Measurements from ENCODE around the gene SLC30A4. TPM values are rescaled to one million over a fixed set of nuclear protein-coding genes. Genes with fewer than 3 reads are reported as not detected.
A peak's percentile ranks its signal among the peaks of the same experiment; 100 is the strongest.

Gene SLC30A4
- total and polyA plus RNA-seq, 4 donors, result 1.0 to 7.8 (median 2.9) TPM

- Histone ChIP-seq H3K27ac (ENCODE audit: low read depth in 1 of 2, low read length in 1 of 2) (peak overlapping the region in 1 of 2 donors; percentile 43), H3K4me3 (no peak overlapping the region), H3K27me3 (ENCODE audit: control insufficient read depth in 3 of 3, insufficient read depth in 3 of 3, low read length in 2 of 3) (no peaks in the 10 kb centered on the region), H3K9ac (ENCODE audit: insufficient read depth in 1 of 2, low read length in 2 of 2) (no peak overlapping the region), H3K36me3 (ENCODE audit: control insufficient read depth in 4 of 4, insufficient read depth in 4 of 4, low read length in 4 of 4) (no peaks in the 10 kb centered on the region), H3K4me1 (ENCODE audit: control insufficient read depth in 5 of 5, insufficient read depth in 5 of 5, low read length in 5 of 5) (peaks cover 0 to 3% (median 0%) of the 10 kb centered on the region in 5 donors), H3K9me3 (ENCODE audit: control insufficient read depth in 4 of 4, insufficient read depth in 3 of 4, low read length in 3 of 4) (no peaks in the 10 kb centered on the region)
- 70 to 83% methylated on average over 4 of the region's 4 CpGs for WGBS, 2 donors
- ATAC-seq (ENCODE audit: insufficient read depth, low FRiP score), result no peak
- no peak for DNase-seq
- TF ChIP-seq, protein P1, sequence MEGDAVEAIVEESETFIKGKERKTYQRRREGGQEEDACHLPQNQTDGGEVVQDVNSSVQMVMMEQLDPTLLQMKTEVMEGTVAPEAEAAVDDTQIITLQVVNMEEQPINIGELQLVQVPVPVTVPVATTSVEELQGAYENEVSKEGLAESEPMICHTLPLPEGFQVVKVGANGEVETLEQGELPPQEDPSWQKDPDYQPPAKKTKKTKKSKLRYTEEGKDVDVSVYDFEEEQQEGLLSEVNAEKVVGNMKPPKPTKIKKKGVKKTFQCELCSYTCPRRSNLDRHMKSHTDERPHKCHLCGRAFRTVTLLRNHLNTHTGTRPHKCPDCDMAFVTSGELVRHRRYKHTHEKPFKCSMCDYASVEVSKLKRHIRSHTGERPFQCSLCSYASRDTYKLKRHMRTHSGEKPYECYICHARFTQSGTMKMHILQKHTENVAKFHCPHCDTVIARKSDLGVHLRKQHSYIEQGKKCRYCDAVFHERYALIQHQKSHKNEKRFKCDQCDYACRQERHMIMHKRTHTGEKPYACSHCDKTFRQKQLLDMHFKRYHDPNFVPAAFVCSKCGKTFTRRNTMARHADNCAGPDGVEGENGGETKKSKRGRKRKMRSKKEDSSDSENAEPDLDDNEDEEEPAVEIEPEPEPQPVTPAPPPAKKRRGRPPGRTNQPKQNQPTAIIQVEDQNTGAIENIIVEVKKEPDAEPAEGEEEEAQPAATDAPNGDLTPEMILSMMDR (IDR thresholded peaks at IDR 0.05; ENCODE audit: control extremely low read depth, extremely low read depth), result no peak
Observed at GRCh38 chr15:45449395-45449794, 73.2 kb downstream of the SLC30A4 start.

DNA sequence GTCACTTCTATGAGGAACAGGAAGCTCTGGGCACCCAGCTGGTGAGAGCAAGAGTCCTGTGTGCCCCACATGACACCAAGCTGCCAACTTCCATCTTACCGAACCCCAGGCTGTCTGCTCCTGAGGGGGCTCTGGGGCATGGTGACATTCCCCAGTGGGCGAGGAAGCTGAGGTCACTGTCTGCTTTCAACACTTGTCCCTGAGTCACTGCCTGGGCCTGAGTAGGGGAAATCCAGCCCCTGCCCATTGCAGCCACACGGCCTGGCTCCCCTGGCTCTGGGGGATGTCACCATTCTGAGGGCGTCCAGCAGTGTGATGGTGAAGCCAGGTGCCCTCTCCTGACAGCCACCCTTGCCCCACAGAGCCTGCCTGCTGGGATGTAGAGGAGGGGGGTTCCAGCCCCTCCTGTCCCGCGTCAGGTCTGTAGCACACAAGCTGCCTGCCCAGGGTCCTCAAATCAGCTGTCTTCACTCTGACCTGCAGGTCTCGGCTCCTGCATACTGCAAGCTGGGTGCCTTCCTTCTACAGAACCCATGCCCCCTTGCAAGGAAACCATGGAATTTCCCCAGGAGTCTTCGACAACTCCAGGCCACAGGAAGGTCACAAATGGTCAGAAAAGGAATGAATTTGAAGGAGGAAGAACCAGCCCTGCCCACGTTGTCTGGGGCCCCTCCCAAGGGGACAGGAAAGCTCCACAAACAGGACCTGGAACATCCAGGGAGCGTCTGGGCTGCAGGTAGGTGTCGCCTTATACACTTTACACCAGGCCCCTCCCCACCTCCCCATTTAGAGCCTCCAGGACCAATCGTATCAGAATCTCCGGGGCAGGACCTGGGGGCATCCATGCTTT is 74.3 kb downstream of the SLC30A4 start:
- Histone ChIP-seq H3K4me1 (ENCODE audit: control insufficient read depth in 5 of 5, insufficient read depth in 5 of 5, low read length in 5 of 5) (peaks cover 0 to 3% (median 0%) of the 10 kb centered on the region in 5 donors), H3K9me3 (ENCODE audit: control insufficient read depth in 4 of 4, insufficient read depth in 3 of 4, low read length in 3 of 4) (no peaks in the 10 kb centered on the region), H3K4me3 (no peak overlapping the region), H3K27ac (ENCODE audit: low read depth in 1 of 2, low read length in 1 of 2) (no peak overlapping the region), H3K9ac (ENCODE audit: insufficient read depth in 1 of 2, low read length in 2 of 2) (no peak overlapping the region), H3K27me3 (ENCODE audit: control insufficient read depth in 3 of 3, insufficient read depth in 3 of 3, low read length in 2 of 3) (no peaks in the 10 kb centered on the region), H3K36me3 (ENCODE audit: control insufficient read depth in 4 of 4, insufficient read depth in 4 of 4, low read length in 4 of 4) (no peaks in the 10 kb centered on the region)
- WGBS, 2 donors, result 54 to 55% methylated on average over 13 of the region's 13 CpGs
- TF ChIP-seq, protein P1 (IDR thresholded peaks at IDR 0.05; ENCODE audit: control extremely low read depth, extremely low read depth), result no peak
- no peak for ATAC-seq (ENCODE audit: insufficient read depth, low FRiP score)
- no peak for DNase-seq

GRCh38 chr15:45443645-45444044 is 78.9 kb downstream of the SLC30A4 start:
- H3K36me3 ChIP-seq (ENCODE audit: control insufficient read depth in 4 of 4, insufficient read depth in 4 of 4, low read length in 4 of 4), result no peaks in the 10 kb centered on the region
- DNase-seq, result no peak
- TF ChIP-seq, protein P1 (IDR thresholded peaks at IDR 0.05; ENCODE audit: control extremely low read depth, extremely low read depth), result no peak
- no peaks in the 10 kb centered on the region for H3K27me3 ChIP-seq (ENCODE audit: control insufficient read depth in 3 of 3, insufficient read depth in 3 of 3, low read length in 2 of 3)
- H3K4me1 ChIP-seq (ENCODE audit: control insufficient read depth in 5 of 5, insufficient read depth in 5 of 5, low read length in 5 of 5), result peaks cover 0 to 4% (median 0%) of the 10 kb centered on the region in 5 donors
- ATAC-seq (ENCODE audit: insufficient read depth, low FRiP score), result no peak
- WGBS, 2 donors, result 84 to 93% methylated on average over 2 of the region's 2 CpGs
- no peak overlapping the region for H3K4me3 ChIP-seq
- H3K27ac ChIP-seq (ENCODE audit: low read depth in 1 of 2, low read length in 1 of 2), result no peak overlapping the region
- no peak overlapping the region for H3K9ac ChIP-seq (ENCODE audit: insufficient read depth in 1 of 2, low read length in 2 of 2)
- no peaks in the 10 kb centered on the region for H3K9me3 ChIP-seq (ENCODE audit: control insufficient read depth in 4 of 4, insufficient read depth in 3 of 4, low read length in 3 of 4)

All from lung (tissue), 12 donors.